Upper lobe of left lung (tissue), 6 donors: ENCODE data around the gene FBN2. TPM values are rescaled to one million over a fixed set of nuclear protein-coding genes. Genes with fewer than 3 reads are reported as not detected.

Source experiments
- ATAC-seq, 2 donors: fragments of 200-7000 bp; cut with Tn5 transposase; one replicate each; pipeline ENCODE4 v1.9.1; 2022; ENCODE audit warnings: mild to moderate bottlenecking in 2 of 2, moderate library complexity in 2 of 2; ENCODE audit not compliant: low FRiP score in 2 of 2
- DNase-seq, 2 donors: peaks; one replicate each; pipeline ENCODE4 v3.0.0-alpha.2; 2019 to 2020
- H3K27ac ChIP-seq, 4 donors: fragments of 200-600 bp; sonication (generic); one replicate each; pipeline ENCODE4 v1.5.1; 2016 to 2019
- H3K27me3 ChIP-seq, 4 donors: fragments of 200-600 bp; sonication (generic); one replicate each; pipeline ENCODE4 v1.5.1; 2017 to 2019
- H3K36me3 ChIP-seq, 4 donors: fragments of 200-600 bp; sonication (generic); one replicate each; pipeline ENCODE4 v1.5.1; 2016 to 2019
- H3K4me1 ChIP-seq, 4 donors: fragments of 200-600 bp; sonication (generic); one replicate each; pipeline ENCODE4 v1.5.1; 2018 to 2019
- H3K4me3 ChIP-seq, 4 donors: fragments of 200-600 bp; sonication (generic); one replicate each; pipeline ENCODE4 v1.5.1; 2017 to 2019; ENCODE audit warnings: mild to moderate bottlenecking in 2 of 4, moderate library complexity in 1 of 4
- H3K9me3 ChIP-seq, 4 donors: fragments of 200-600 bp; sonication (generic); one replicate each; pipeline ENCODE4 v1.5.1; 2018 to 2019
- CTCF ChIP-seq, 6 experiments: fragments of 450-650 bp in 4 of 6; fragments of 200-600 bp in 2 of 6; sonication (generic) in 2 of 6; IDR thresholded peaks; one replicate each; pipeline ENCODE4 v1.5.1; 2016 to 2019; ENCODE audit warnings: antibody characterized with exemption in 6 of 6
- EP300 ChIP-seq, 4 donors: sonication (generic); formaldehyde crosslinking; IDR thresholded peaks; one replicate each; pipeline ENCODE4 v1.5.1; 2017; ENCODE audit warnings: antibody characterized with exemption in 4 of 4, control low read depth in 2 of 4
- POLR2A ChIP-seq, 4 donors: fragments of 450-650 bp; IDR thresholded peaks; one replicate each; pipeline ENCODE4 v1.5.1; 2016 to 2017; ENCODE audit warnings: antibody characterized with exemption in 4 of 4, mild to moderate bottlenecking in 2 of 4
- POLR2AphosphoS5 ChIP-seq, 2 donors: sonication (generic); formaldehyde crosslinking; IDR thresholded peaks; one replicate each; pipeline ENCODE4 v1.5.1; 2017; ENCODE audit warnings: antibody characterized with exemption in 2 of 2
- WGBS, 2 donors: methylation state at CpG; one replicate each; pipeline ENCODE4 v1.1.5; 2017 to 2018; 5-methylcytosine and 5-hydroxymethylcytosine counted together
- total RNA-seq, 6 donors: library from RNA; depleted of rRNA in 4 of 6; stranded (reverse); fragments of >200 nt in 4 of 6; gene quantifications; one replicate each; pipeline versions ENCODE4 v1.1.0 to v1.2.1, GENCODE V29; 2016 to 2021
- donor health status: DM: no; HTN: no; CAD: no; lungs with moderate emphysema.
- donor health status: DM: no; HTN: yes; CAD: no; lungs with severe emphysema.

FBN2 gene
- total RNA-seq, 6 donors from 2014 or later: under 0.01 to 1.7 (median 0.39) TPM

GRCh38 chr5:128490761-128491160 is 47.3 kb downstream of the FBN2 start:
- Histone ChIP-seq H3K4me1 (no peaks in the 10 kb centered on the region), H3K9me3 (no peaks in the 10 kb centered on the region), H3K27ac (no peak overlapping the region), H3K36me3 (no peaks in the 10 kb centered on the region), H3K4me3 (no peak overlapping the region), H3K27me3 (no peaks in the 10 kb centered on the region)
- WGBS, 2 donors: 75 to 79% methylated on average over 1 of the region's 1 CpG
- DNase-seq: no peak
- TF ChIP-seq POLR2AphosphoS5 (IDR thresholded peaks at IDR 0.05): no peak
- TF ChIP-seq POLR2A (IDR thresholded peaks at IDR 0.05): no peak
- no peak for ATAC-seq

GRCh38 chr5:128487041-128487440 is 51.0 kb downstream of the FBN2 start:
- no peaks in the 10 kb centered on the region for H3K9me3 ChIP-seq
- H3K27ac ChIP-seq: no peak overlapping the region
- no peaks in the 10 kb centered on the region for H3K27me3 ChIP-seq
- no peak overlapping the region for H3K4me3 ChIP-seq
- ATAC-seq (no peak), DNase-seq (no peak)
- 82 to 92% methylated on average over 3 of the region's 3 CpGs for WGBS, 2 donors
- TF ChIP-seq POLR2AphosphoS5 (IDR thresholded peaks at IDR 0.05) (no peak), CTCF (IDR thresholded peaks at IDR 0.05) (no peak), POLR2A (IDR thresholded peaks at IDR 0.05) (no peak)
- H3K4me1 ChIP-seq: no peaks in the 10 kb centered on the region
- no peaks in the 10 kb centered on the region for H3K36me3 ChIP-seq

- no peak overlapping the region for H3K27ac ChIP-seq
- no peaks in the 10 kb centered on the region for H3K9me3 ChIP-seq
- DNase-seq (no peak), ATAC-seq (no peak)
- TF ChIP-seq EP300 (IDR thresholded peaks at IDR 0.05) (no peak), CTCF (IDR thresholded peaks at IDR 0.05) (no peak), POLR2A (IDR thresholded peaks at IDR 0.05) (no peak), POLR2AphosphoS5 (IDR thresholded peaks at IDR 0.05) (no peak)
- WGBS, 2 donors: 90 to 94% methylated on average over 3 of the region's 3 CpGs
- H3K4me1 ChIP-seq: peaks cover 0 to 3% (median 0%) of the 10 kb centered on the region in 4 donors
- no peak overlapping the region for H3K4me3 ChIP-seq
- H3K36me3 ChIP-seq: no peaks in the 10 kb centered on the region
- no peaks in the 10 kb centered on the region for H3K27me3 ChIP-seq
Observed at GRCh38 chr5:128483738-128484137, 54.3 kb downstream of the FBN2 start.

GRCh38 chr5:128480906-128481633 is 57.0 kb downstream of the FBN2 start:
- H3K36me3 ChIP-seq: no peaks in the 10 kb centered on the region
- ATAC-seq: no peak
- H3K9me3 ChIP-seq: no peaks in the 10 kb centered on the region
- TF ChIP-seq CTCF (IDR thresholded peaks at IDR 0.05) (no peak), POLR2AphosphoS5 (IDR thresholded peaks at IDR 0.05) (no peak), POLR2A (IDR thresholded peaks at IDR 0.05) (no peak), EP300 (IDR thresholded peaks at IDR 0.05) (no peak)
- H3K4me3 ChIP-seq: no peak overlapping the region
- H3K4me1 ChIP-seq: peaks cover 0 to 9% (median 0%) of the 10 kb centered on the region in 4 donors
- no peak overlapping the region for H3K27ac ChIP-seq
- no peaks in the 10 kb centered on the region for H3K27me3 ChIP-seq
- DNase-seq: no peak
- WGBS, 2 donors: 88 to 92% methylated on average over 5 of the region's 5 CpGs

GRCh38 chr5:128480158-128480557 is 57.9 kb downstream of the FBN2 start:
- Histone ChIP-seq H3K27me3 (no peaks in the 10 kb centered on the region), H3K4me3 (no peak overlapping the region), H3K9me3 (no peaks in the 10 kb centered on the region), H3K27ac (no peak overlapping the region), H3K4me1 (peaks cover 0 to 9% (median 0%) of the 10 kb centered on the region in 4 donors), H3K36me3 (no peaks in the 10 kb centered on the region)
- 76 to 84% methylated on average over 1 of the region's 1 CpG for WGBS, 2 donors
- no peak for TF ChIP-seq CTCF (IDR thresholded peaks at IDR 0.05)
- no peak for TF ChIP-seq POLR2AphosphoS5 (IDR thresholded peaks at IDR 0.05)
- no peak for TF ChIP-seq EP300 (IDR thresholded peaks at IDR 0.05)
- TF ChIP-seq POLR2A (IDR thresholded peaks at IDR 0.05): no peak
- no peak for DNase-seq
- no peak for ATAC-seq
